ENCODE data around the gene HUNK. TPM values are rescaled to one million over a fixed set of nuclear protein-coding genes. Genes with fewer than 3 reads are reported as not detected.

Gene HUNK
- polyA plus RNA-seq, 1 donor (not counting 4 experiments of a cell fraction or from before 2014, with no cell fraction given): 0.03 TPM

DNA sequence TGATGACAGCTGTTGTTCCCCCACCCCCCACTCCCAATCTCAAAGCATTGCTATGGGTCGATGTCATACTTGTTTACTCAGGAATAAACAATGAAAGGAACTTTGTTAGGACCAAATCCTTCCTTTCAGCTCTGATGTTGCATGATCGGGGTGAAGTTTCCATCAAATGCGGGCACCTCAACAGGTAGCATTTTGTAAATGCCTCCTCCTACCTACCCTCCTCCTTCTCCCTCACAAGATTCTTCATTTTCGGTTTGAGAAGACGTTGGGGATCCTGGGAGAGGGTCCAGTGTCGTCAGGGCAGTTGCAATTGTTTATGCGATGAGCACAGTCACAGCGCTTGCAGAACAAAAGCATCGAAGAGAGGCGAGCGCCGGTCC lies 758 bp upstream of the HUNK start:
- no peaks in the 10 kb centered on the region for H3K9me3 ChIP-seq (ENCODE audit: control insufficient read depth, low read depth, low read length)
- dilution Hi-C loops (cut with MboI; ENCODE audit: extremely low pct_ligation_motif_present, low sequenced_read_pairs): no loop called here
- H3K9ac ChIP-seq (ENCODE audit: control insufficient read depth, extremely low read depth, insufficient read depth, low read length): no peak overlapping the region
- H3K27ac ChIP-seq (ENCODE audit: control insufficient read depth, insufficient read depth, low read length): no peak overlapping the region
- no peaks in the 10 kb centered on the region for H4K20me1 ChIP-seq (ENCODE audit: control insufficient read depth, extremely low read depth, insufficient read depth, low read length)
- H3K27me3 ChIP-seq (ENCODE audit: control insufficient read depth, extremely low read depth, insufficient read depth, low read length): peaks cover 66% of the 10 kb centered on the region
- no peaks in the 10 kb centered on the region for H3K36me3 ChIP-seq (ENCODE audit: control insufficient read depth in 2 of 2, extremely low read depth in 1 of 2, insufficient read depth in 2 of 2, low read length in 2 of 2)
- peaks cover 3% of the 10 kb centered on the region for H3K4me1 ChIP-seq (ENCODE audit: control insufficient read depth, extremely low read depth, insufficient read depth, low read length)
- H3K79me2 ChIP-seq (ENCODE audit: control insufficient read depth, insufficient read depth, low read length): no peaks in the 10 kb centered on the region
- H2AFZ ChIP-seq (ENCODE audit: control insufficient read depth, low read length): no peak overlapping the region
- DNase-seq (ENCODE audit: low read depth, low spot score): no peak
- peak overlapping the region in 2 of 3 experiments; percentile 55 to 60 for H3K4me3 ChIP-seq (ENCODE audit: control insufficient read depth in 2 of 3, extremely low read depth in 1 of 3, insufficient read depth in 2 of 3, low read depth in 1 of 3, low read length in 3 of 3)
- no peaks in the 10 kb centered on the region for H3K9me1 ChIP-seq (ENCODE audit: control insufficient read depth, extremely low read depth, insufficient read depth, low read length)
- FAIRE-seq: no peak
- H3K4me2 ChIP-seq (ENCODE audit: control insufficient read depth, extremely low read depth, insufficient read depth, low read depth, low read length): peak overlapping the region; percentile 75
- TF ChIP-seq, protein P1, sequence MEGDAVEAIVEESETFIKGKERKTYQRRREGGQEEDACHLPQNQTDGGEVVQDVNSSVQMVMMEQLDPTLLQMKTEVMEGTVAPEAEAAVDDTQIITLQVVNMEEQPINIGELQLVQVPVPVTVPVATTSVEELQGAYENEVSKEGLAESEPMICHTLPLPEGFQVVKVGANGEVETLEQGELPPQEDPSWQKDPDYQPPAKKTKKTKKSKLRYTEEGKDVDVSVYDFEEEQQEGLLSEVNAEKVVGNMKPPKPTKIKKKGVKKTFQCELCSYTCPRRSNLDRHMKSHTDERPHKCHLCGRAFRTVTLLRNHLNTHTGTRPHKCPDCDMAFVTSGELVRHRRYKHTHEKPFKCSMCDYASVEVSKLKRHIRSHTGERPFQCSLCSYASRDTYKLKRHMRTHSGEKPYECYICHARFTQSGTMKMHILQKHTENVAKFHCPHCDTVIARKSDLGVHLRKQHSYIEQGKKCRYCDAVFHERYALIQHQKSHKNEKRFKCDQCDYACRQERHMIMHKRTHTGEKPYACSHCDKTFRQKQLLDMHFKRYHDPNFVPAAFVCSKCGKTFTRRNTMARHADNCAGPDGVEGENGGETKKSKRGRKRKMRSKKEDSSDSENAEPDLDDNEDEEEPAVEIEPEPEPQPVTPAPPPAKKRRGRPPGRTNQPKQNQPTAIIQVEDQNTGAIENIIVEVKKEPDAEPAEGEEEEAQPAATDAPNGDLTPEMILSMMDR (optimal IDR thresholded peaks at IDR 0.05 in 1 of 3, IDR thresholded peaks at IDR 0.05 in 1 of 3, conservative IDR thresholded peaks at IDR 0.05 in 1 of 3; ENCODE audit: extremely low read depth in 1 of 3, insufficient read depth in 2 of 3, low read length in 3 of 3): no peak
- no peak for TF ChIP-seq EZH2 (IDR thresholded peaks at IDR 0.05; ENCODE audit: low read length)

DNA sequence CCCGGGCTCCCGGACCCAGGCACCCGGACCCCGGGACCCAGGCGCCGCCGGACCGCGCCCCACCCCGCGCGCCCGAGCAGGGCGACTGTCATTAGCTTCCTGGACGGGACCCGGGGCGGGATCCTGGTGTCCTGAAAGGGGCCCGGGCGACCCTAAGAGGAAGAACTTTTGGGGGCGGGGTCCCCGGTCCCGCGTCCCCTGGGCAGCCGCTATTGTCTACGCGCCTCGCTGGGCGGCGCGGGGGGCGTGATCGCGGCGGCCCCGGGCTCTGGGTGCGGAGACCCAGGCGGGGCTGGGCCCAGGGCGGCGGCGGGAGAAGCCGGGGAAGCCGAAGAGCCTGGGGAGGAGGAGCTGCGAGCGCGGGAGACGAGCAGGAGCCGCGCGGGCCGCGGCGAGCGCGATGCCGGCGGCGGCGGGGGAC lies 465 bp downstream of the HUNK start:
- H3K9me3 ChIP-seq (ENCODE audit: control insufficient read depth, low read depth, low read length): no peaks in the 10 kb centered on the region
- no peak for FAIRE-seq
- H4K20me1 ChIP-seq (ENCODE audit: control insufficient read depth, extremely low read depth, insufficient read depth, low read length): no peaks in the 10 kb centered on the region
- DNase-seq (ENCODE audit: low read depth, low spot score): no peak
- no peak for TF ChIP-seq EZH2 (IDR thresholded peaks at IDR 0.05; ENCODE audit: low read length)
- TF ChIP-seq, protein P1 (optimal IDR thresholded peaks at IDR 0.05 in 1 of 3, IDR thresholded peaks at IDR 0.05 in 1 of 3, conservative IDR thresholded peaks at IDR 0.05 in 1 of 3; ENCODE audit: extremely low read depth in 1 of 3, insufficient read depth in 2 of 3, low read length in 3 of 3): no peak
- dilution Hi-C loops (cut with MboI; ENCODE audit: extremely low pct_ligation_motif_present, low sequenced_read_pairs): no loop called here
- no peak overlapping the region for H2AFZ ChIP-seq (ENCODE audit: control insufficient read depth, low read length)
- peak overlapping the region; percentile 75 for H3K4me2 ChIP-seq (ENCODE audit: control insufficient read depth, extremely low read depth, insufficient read depth, low read depth, low read length)
- no peaks in the 10 kb centered on the region for H3K79me2 ChIP-seq (ENCODE audit: control insufficient read depth, insufficient read depth, low read length)
- peaks cover 3% of the 10 kb centered on the region for H3K4me1 ChIP-seq (ENCODE audit: control insufficient read depth, extremely low read depth, insufficient read depth, low read length)
- H3K27me3 ChIP-seq (ENCODE audit: control insufficient read depth, extremely low read depth, insufficient read depth, low read length): peaks cover 67% of the 10 kb centered on the region
- H3K9ac ChIP-seq (ENCODE audit: control insufficient read depth, extremely low read depth, insufficient read depth, low read length): no peak overlapping the region
- no peaks in the 10 kb centered on the region for H3K9me1 ChIP-seq (ENCODE audit: control insufficient read depth, extremely low read depth, insufficient read depth, low read length)
- no peaks in the 10 kb centered on the region for H3K36me3 ChIP-seq (ENCODE audit: control insufficient read depth in 2 of 2, extremely low read depth in 1 of 2, insufficient read depth in 2 of 2, low read length in 2 of 2)
- H3K27ac ChIP-seq (ENCODE audit: control insufficient read depth, insufficient read depth, low read length): no peak overlapping the region
- peak overlapping the region; percentile 18 to 60 (median 55) for H3K4me3 ChIP-seq (ENCODE audit: control insufficient read depth in 2 of 3, extremely low read depth in 1 of 3, insufficient read depth in 2 of 3, low read depth in 1 of 3, low read length in 3 of 3)
